Left lung (tissue), 10 donors: ENCODE measurements around the gene EPC2. TPM values are rescaled to one million over a fixed set of nuclear protein-coding genes. Genes with fewer than 3 reads are reported as not detected.

Experiments
- ATAC-seq: fragments of 200-7000 bp; cut with Tn5 transposase; one replicate; pipeline ENCODE4 v1.9.1; 2020; ENCODE audit warnings: moderate library complexity
- DNase-seq, 4 donors: peaks; one replicate each; pipeline ENCODE4 v3.0.0-alpha.2; 2013 to 2020
- H3K27ac ChIP-seq, 2 donors: fragments of 200-600 bp; sonication (generic) in 1 of 2; one replicate each; pipeline versions ENCODE4 v1.5.0 to v1.8.0; 2020 to 2021
- H3K27me3 ChIP-seq, 2 donors: fragments of 200-600 bp; sonication (generic) in 1 of 2; one replicate each; pipeline versions ENCODE4 v1.5.0 to v1.8.0; 2020 to 2021
- H3K36me3 ChIP-seq, 2 donors: fragments of 200-600 bp; sonication (generic) in 1 of 2; one replicate each; pipeline versions ENCODE4 v1.5.0 to v1.8.0; 2020 to 2021
- H3K4me1 ChIP-seq, 2 donors: fragments of 200-600 bp; one replicate each; pipeline ENCODE4 v1.8.0; 2021
- H3K4me3 ChIP-seq, 2 donors: fragments of 200-600 bp; sonication (generic) in 1 of 2; one replicate each; pipeline versions ENCODE4 v1.5.0 to v1.8.0; 2020 to 2021; ENCODE audit warnings: mild to moderate bottlenecking in 1 of 2
- H3K9me3 ChIP-seq, 2 donors: fragments of 200-600 bp; sonication (generic) in 1 of 2; one replicate each; pipeline versions ENCODE4 v1.5.0 to v1.8.0; 2020 to 2021
- CTCF ChIP-seq, 2 donors: fragments of 200-600 bp; sonication (generic) in 1 of 2; IDR thresholded peaks; one replicate each; pipeline versions ENCODE4 v1.5.0 to v1.8.0; 2021; ENCODE audit warnings: antibody characterized with exemption in 2 of 2
- intact Hi-C, 2 donors: fragments of 100-400 bp; cut with DNase I; formaldehyde crosslinking; loops; one replicate each; pipeline versions ENCODE4 v1.11.2 to v1.14.2; 2022
- polyA plus RNA-seq, 6 donors: library from polyadenylated mRNA; unstranded; fragments of 120-200 nt; gene quantifications; one replicate each; pipeline ENCODE4 v1.2.1, GENCODE V29; 2013; ENCODE audit not compliant: insufficient read length in 6 of 6
- total RNA-seq, 2 donors: library from RNA; stranded (reverse); fragmentation: NEBNext Ultra II Directional; extraction: Animal tissue kit (Norgen Biotek cat#: 25700); gene quantifications; one replicate each; pipeline ENCODE4 v1.2.1, GENCODE V29; 2021
- donor health status: DM: no; HTN: yes; CAD: no.
- donor health status: DM: no; HTN: no; CAD: no.

EPC2 gene
- total and polyA plus RNA-seq, 8 donors: 28.7 to 65.5 (median 60.6) TPM

- Histone ChIP-seq H3K4me3 (no peak overlapping the region), H3K27ac (no peak overlapping the region), H3K27me3 (no peaks in the 10 kb centered on the region), H3K4me1 (no peaks in the 10 kb centered on the region), H3K36me3 (no peaks in the 10 kb centered on the region), H3K9me3 (peaks cover 0 to 2% of the 10 kb centered on the region in 2 donors)
- ATAC-seq (no peak), DNase-seq (no peak)
- TF ChIP-seq CTCF (IDR thresholded peaks at IDR 0.05): no peak
- intact Hi-C loops: no loop called here
Observed at GRCh38 chr2:148824190-148824589, 179.6 kb downstream of the EPC2 start.

- H3K4me1 ChIP-seq: no peaks in the 10 kb centered on the region
- no peak for TF ChIP-seq CTCF (IDR thresholded peaks at IDR 0.05)
- DNase-seq (no peak), ATAC-seq (no peak)
- H3K9me3 ChIP-seq: peaks cover 0 to 2% of the 10 kb centered on the region in 2 donors
- H3K4me3 ChIP-seq: no peak overlapping the region
- no peaks in the 10 kb centered on the region for H3K36me3 ChIP-seq
- intact Hi-C loops: no loop called here
- H3K27me3 ChIP-seq: no peaks in the 10 kb centered on the region
- no peak overlapping the region for H3K27ac ChIP-seq
Observed at GRCh38 chr2:148826791-148827190, 182.2 kb downstream of the EPC2 start.

GRCh38 chr2:148828941-148829340 lies 184.4 kb downstream of the EPC2 start:
- H3K9me3 ChIP-seq: peaks cover 0 to 2% of the 10 kb centered on the region in 2 donors
- intact Hi-C loops: no loop called here
- no peak for TF ChIP-seq CTCF (IDR thresholded peaks at IDR 0.05)

GRCh38 chr2:148829618-148830017 lies 185.1 kb downstream of the EPC2 start:
- Histone ChIP-seq H3K4me1 (no peaks in the 10 kb centered on the region), H3K4me3 (no peak overlapping the region), H3K36me3 (no peaks in the 10 kb centered on the region), H3K27me3 (no peaks in the 10 kb centered on the region), H3K9me3 (peaks cover 0 to 2% of the 10 kb centered on the region in 2 donors), H3K27ac (no peak overlapping the region)
- ATAC-seq (no peak), DNase-seq (no peak)
- intact Hi-C loops: no loop called here
- no peak for TF ChIP-seq CTCF (IDR thresholded peaks at IDR 0.05)

More at GRCh38 chr2:148828941-148829340, 184.4 kb downstream of the EPC2 start:
- H3K36me3 ChIP-seq: no peaks in the 10 kb centered on the region
- H3K4me1 ChIP-seq: no peaks in the 10 kb centered on the region
- H3K27me3 ChIP-seq: no peaks in the 10 kb centered on the region
- no peak for DNase-seq
- no peak overlapping the region for H3K27ac ChIP-seq
- no peak overlapping the region for H3K4me3 ChIP-seq
- no peak for ATAC-seq

GRCh38 chr2:148832637-148833036 lies 188.1 kb downstream of the EPC2 start:
- H3K36me3 ChIP-seq: no peaks in the 10 kb centered on the region
- no peaks in the 10 kb centered on the region for H3K4me1 ChIP-seq
- TF ChIP-seq CTCF (IDR thresholded peaks at IDR 0.05): no peak
- intact Hi-C loops: no loop called here
- no peak for ATAC-seq
- no peaks in the 10 kb centered on the region for H3K27me3 ChIP-seq
- H3K9me3 ChIP-seq: no peaks in the 10 kb centered on the region
- no peak overlapping the region for H3K27ac ChIP-seq
- DNase-seq: no peak
- no peak overlapping the region for H3K4me3 ChIP-seq

Other genes with a start within 250 kb of the EPC2 start
- gene KIF5C, start 230.5 kb downstream of the EPC2 start, total RNA-seq: under 1 TPM; 0.92 to 0.96 TPM
- 10 to 100 TPM; 16.3 to 27.4 (median 22.5) TPM for gene KIF5C, start 230.5 kb downstream of the EPC2 start, polyA plus RNA-seq